Dendritic cell treated with granulocyte-macrophage colony-stimulating factor and Interleukin-4, amounts not matched to agents 40 ng/mL and 50 ng/mL, for 4 days (primary cell): Measurements from ENCODE around the gene SAMD4A.
A peak's percentile ranks its signal among the peaks of the same experiment; 100 is the strongest.

ENCODE experiments used
- H3K27ac Mint-ChIP-seq: one replicate; pipeline ENCODE4 v1.8.0; 2022; ENCODE audit warnings: mild to moderate bottlenecking, mixed read lengths
- H3K27me3 Mint-ChIP-seq: one replicate; pipeline ENCODE4 v1.8.0; 2022; ENCODE audit warnings: mild to moderate bottlenecking, mixed read lengths
- H3K36me3 Mint-ChIP-seq: one replicate; pipeline ENCODE4 v1.8.0; 2022; ENCODE audit warnings: low read depth, mixed read lengths
- H3K4me1 Mint-ChIP-seq: one replicate; pipeline ENCODE4 v1.8.0; 2022; ENCODE audit warnings: low read depth, mixed read lengths
- H3K4me3 Mint-ChIP-seq: one replicate; pipeline ENCODE4 v1.8.0; 2022; ENCODE audit warnings: mild to moderate bottlenecking, moderate library complexity, mixed read lengths
- H3K9me3 Mint-ChIP-seq: one replicate; pipeline ENCODE4 v1.8.0; 2022; ENCODE audit warnings: mixed read lengths
- intact Hi-C: fragments of 100-400 bp; cut with micrococcal nuclease; formaldehyde crosslinking; loops from one replicate; pipeline ENCODE4 v1.15.0; 2022

SAMD4A gene, protein sequence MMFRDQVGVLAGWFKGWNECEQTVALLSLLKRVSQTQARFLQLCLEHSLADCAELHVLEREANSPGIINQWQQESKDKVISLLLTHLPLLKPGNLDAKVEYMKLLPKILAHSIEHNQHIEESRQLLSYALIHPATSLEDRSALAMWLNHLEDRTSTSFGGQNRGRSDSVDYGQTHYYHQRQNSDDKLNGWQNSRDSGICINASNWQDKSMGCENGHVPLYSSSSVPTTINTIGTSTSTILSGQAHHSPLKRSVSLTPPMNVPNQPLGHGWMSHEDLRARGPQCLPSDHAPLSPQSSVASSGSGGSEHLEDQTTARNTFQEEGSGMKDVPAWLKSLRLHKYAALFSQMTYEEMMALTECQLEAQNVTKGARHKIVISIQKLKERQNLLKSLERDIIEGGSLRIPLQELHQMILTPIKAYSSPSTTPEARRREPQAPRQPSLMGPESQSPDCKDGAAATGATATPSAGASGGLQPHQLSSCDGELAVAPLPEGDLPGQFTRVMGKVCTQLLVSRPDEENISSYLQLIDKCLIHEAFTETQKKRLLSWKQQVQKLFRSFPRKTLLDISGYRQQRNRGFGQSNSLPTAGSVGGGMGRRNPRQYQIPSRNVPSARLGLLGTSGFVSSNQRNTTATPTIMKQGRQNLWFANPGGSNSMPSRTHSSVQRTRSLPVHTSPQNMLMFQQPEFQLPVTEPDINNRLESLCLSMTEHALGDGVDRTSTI

DNA sequence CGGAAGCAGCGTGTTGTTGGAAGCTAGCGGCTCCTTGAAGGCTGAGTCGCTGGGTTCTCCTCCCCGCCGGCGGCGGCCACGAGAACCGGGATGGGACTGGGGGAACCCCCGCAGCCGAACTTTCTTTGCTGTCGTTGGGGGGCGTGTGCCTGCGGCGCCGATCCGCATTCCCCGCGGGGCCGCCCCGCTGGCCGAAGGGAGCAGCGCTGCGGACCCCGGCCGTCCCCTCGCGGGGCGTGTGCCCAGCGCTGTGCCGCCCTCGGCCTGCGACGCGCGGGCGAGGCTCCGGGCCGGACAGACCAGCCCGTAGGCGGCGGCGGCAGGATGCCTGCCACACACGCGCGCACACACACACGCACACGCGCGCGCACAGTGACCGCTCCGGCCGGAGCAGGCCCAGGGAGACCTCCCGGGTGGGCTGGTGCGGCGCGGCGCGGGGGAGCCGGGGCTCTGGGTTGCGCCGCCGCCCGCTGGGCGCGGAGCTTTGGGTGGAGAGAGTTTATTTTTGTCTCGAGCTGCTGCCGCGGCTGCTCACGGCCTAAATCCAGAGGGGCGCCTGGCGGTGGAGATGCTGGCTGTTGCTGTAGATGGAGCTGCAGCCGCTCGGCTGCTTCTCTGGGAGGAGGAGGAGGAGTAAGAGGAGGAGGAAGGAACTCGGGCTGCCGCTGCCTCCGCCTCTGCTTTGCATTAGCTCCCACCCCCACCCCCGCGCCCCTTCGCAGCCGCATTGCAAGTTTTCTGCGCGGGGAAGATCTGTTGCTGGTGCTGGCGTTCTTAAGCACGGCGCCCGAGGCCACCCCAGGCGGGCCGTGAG is at the start of gene SAMD4A:
TSS of gene SAMD4A (plus strand) at position 719 of the 814 bp plus-strand sequence. CDS start 789 bp downstream, outside the sequence.
- H3K4me1 Mint-ChIP-seq = peaks cover 22% of the 10 kb centered on the region
- intact Hi-C loops = loop anchor here (5.0 kb wide), 1 partner anchor 76 kb away; no protein-coding TSS in a partner anchor
- peak within 1 kb of the TSS; percentile 91 for H3K4me3 Mint-ChIP-seq
- peak within 1 kb of the TSS; percentile 83 for H3K27ac Mint-ChIP-seq
- peaks cover 48% of the 10 kb centered on the region for H3K27me3 Mint-ChIP-seq
- H3K36me3 Mint-ChIP-seq = no peaks in the 10 kb centered on the region
- no peaks in the 10 kb centered on the region for H3K9me3 Mint-ChIP-seq

DNA sequence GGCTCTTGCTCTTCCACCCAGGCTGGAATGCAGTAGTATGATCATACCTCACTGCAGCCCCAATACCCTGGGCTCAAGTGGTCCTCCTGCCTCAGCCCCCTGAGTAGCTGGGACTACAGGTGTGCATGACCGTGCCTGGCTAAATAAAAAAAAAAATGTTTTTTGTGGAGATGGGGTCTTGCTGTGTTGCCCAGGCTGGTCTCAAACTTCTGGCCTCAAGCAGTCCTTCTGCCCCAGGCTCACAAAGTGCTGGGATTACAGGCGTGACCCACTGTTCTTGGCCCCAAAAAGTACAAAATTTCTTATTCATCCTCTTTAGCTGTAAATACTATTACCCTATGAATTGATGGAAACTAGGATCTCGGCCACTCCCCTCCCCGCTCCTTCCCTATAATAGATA is 42.5 kb upstream of the SAMD4A start:
- no peaks in the 10 kb centered on the region for H3K4me1 Mint-ChIP-seq
- H3K9me3 Mint-ChIP-seq = no peaks in the 10 kb centered on the region
- no peak overlapping the region for H3K27ac Mint-ChIP-seq
- intact Hi-C loops = no loop called here
- no peaks in the 10 kb centered on the region for H3K27me3 Mint-ChIP-seq
- no peak overlapping the region for H3K4me3 Mint-ChIP-seq
- H3K36me3 Mint-ChIP-seq = peaks cover 48% of the 10 kb centered on the region

DNA sequence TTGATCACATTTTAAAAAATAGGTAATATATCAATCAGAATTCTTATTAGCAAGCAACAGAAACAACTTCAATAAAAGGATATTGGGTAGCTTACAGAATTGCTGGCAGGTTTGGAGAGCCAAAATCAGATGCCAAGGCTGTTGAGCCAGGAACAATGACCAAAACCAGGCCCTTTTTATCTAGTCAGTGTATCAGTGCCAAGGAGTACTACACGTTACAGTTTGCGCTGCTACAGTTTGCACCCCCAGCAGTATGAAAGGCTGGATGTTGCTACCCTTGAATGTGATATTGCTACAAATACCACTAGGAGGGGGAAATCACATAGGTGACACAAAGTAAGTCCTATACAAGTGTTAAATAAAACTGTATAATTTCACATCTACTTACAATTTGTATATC is 38.0 kb upstream of the SAMD4A start:
- intact Hi-C loops = no loop called here
- H3K27me3 Mint-ChIP-seq = no peaks in the 10 kb centered on the region
- peaks cover 10% of the 10 kb centered on the region for H3K4me1 Mint-ChIP-seq
- H3K36me3 Mint-ChIP-seq = peaks cover 44% of the 10 kb centered on the region
- H3K9me3 Mint-ChIP-seq = no peaks in the 10 kb centered on the region
- no peak overlapping the region for H3K27ac Mint-ChIP-seq
- H3K4me3 Mint-ChIP-seq = no peak overlapping the region

DNA sequence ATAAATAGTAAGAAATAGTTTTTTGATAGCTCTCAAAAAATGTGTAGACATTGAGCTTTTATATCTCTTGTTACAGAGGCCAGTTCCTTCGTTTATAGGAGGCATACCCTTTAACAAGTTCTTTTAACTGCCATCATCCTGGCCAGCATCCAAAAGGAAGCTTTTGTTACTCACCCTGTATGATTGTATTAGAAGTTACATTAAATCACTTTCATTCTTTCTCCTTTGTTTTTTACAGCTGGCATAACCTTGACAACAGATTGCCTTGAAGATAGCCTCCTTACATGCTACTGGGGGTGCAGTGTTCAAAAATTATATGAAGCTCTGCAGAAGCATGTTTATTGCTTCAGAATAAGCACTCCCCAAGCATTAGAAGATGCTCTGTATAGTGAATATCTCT is 37.1 kb upstream of the SAMD4A start:
- peaks cover 10% of the 10 kb centered on the region for H3K4me1 Mint-ChIP-seq
- no peak overlapping the region for H3K27ac Mint-ChIP-seq
- no peaks in the 10 kb centered on the region for H3K9me3 Mint-ChIP-seq
- H3K27me3 Mint-ChIP-seq = no peaks in the 10 kb centered on the region
- intact Hi-C loops = no loop called here
- no peak overlapping the region for H3K4me3 Mint-ChIP-seq
- H3K36me3 Mint-ChIP-seq = peaks cover 41% of the 10 kb centered on the region

DNA sequence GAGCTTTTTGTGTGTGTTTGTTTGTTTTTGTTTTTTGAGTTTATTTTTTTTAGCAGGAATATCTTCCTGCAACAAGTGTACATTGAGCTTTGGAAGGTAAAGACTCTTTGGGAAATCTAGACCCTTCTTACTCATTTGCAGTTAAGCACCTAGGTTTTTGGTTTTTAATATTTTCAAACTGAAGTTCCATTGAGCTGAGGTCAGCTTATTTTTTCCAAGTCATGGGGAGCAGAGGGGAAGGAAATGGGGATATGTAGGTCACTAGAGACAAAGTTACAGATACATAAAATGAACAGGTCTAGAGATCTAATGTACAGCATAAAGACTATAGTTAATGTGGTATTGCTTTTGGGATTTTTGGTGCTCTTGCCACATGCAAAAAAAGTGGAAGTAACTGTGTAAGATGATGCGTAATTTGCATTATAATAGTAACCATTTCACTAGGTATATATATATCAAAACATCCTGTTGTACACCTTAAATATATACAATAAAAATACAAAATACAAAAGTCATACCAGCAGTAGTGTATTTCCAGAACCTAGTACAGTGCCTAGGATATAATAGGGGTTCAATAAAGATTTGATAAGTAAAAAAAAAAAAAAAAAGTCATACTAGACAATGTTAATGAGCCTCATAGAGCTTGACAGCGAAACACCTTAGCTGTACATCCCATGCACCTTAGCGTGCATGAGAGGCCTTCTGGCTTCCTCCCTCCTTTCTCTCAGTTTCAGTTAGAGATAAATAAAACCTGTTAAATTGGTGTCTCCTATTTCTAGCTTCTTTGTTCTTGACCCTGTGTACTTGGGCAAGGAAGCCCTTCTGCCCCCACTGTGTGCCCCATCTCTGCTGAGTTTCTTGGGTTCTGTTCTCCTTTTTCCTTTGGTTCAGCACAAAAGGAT is 34.6 kb upstream of the SAMD4A start:
- H3K27ac Mint-ChIP-seq = no peak overlapping the region
- H3K9me3 Mint-ChIP-seq = no peaks in the 10 kb centered on the region
- H3K36me3 Mint-ChIP-seq = peaks cover 33% of the 10 kb centered on the region
- no peak overlapping the region for H3K4me3 Mint-ChIP-seq
- intact Hi-C loops = no loop called here
- no peaks in the 10 kb centered on the region for H3K27me3 Mint-ChIP-seq
- peaks cover 10% of the 10 kb centered on the region for H3K4me1 Mint-ChIP-seq

DNA sequence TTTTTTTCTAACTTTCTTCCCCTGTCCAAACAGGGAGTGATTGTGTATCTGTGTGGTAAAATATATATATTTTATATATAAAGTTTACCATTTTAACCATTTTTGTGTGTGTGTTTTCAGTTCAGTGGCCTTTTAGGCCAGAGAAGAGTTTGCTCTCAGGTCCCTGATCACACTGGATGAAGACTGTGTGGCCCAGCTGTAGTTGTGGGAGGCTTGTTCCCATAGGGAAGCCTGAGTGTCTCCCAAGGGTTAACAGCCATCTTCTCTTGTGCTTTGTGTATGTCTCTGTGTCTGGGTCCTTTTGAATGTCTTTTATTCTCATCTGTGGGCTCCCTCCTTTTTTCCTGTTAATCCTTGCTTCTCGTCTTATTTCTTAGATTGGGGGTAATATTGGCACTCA is 33.8 kb upstream of the SAMD4A start:
- Mint-ChIP-seq H3K36me3 (peaks cover 33% of the 10 kb centered on the region), H3K27me3 (no peaks in the 10 kb centered on the region), H3K27ac (no peak overlapping the region), H3K9me3 (no peaks in the 10 kb centered on the region), H3K4me3 (no peak overlapping the region), H3K4me1 (peaks cover 10% of the 10 kb centered on the region)
- intact Hi-C loops = no loop called here

DNA sequence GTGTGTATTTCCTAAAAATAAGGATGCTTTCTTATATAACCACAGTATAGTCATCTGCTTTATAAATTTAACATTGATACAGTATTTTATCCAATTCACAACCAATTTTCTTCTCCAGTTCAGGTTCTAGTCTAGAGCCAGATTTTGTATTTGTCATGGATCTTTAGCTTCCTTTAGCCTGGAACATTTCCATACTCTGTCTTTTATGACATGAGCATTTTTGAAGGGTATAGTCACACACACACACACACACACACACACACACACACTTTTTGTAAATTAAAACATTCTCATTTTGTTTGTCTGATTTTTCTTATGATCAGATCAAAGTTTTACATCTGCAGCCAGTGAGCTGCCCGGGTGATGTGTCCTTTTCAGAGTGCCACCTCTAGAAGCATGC is 31.8 kb upstream of the SAMD4A start:
- no peaks in the 10 kb centered on the region for H3K27me3 Mint-ChIP-seq
- peaks cover 44% of the 10 kb centered on the region for H3K36me3 Mint-ChIP-seq
- H3K4me3 Mint-ChIP-seq = no peak overlapping the region
- intact Hi-C loops = no loop called here
- no peaks in the 10 kb centered on the region for H3K9me3 Mint-ChIP-seq
- no peak overlapping the region for H3K27ac Mint-ChIP-seq
- H3K4me1 Mint-ChIP-seq = peaks cover 10% of the 10 kb centered on the region

DNA sequence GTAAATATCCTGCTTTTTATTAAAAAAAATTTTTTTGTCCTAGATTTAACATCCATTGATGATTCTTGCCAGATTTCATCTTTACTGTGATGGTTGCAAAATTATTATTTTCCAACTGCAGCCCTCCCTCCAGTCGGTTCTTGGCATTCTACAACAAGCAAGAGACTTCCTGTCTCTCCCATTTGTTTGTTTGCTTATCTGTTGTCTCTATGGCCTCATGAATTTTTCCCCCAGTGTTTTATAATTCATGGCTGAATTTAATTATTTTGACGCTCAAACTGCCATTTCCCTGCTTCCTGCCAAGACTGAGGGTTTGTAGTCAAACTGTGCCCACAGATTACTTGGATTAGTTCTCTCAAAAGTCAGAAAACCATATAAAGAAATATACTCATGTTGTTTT is 31.3 kb upstream of the SAMD4A start:
- no peaks in the 10 kb centered on the region for H3K9me3 Mint-ChIP-seq
- intact Hi-C loops = no loop called here
- no peaks in the 10 kb centered on the region for H3K27me3 Mint-ChIP-seq
- H3K36me3 Mint-ChIP-seq = peaks cover 47% of the 10 kb centered on the region
- no peak overlapping the region for H3K27ac Mint-ChIP-seq
- peaks cover 10% of the 10 kb centered on the region for H3K4me1 Mint-ChIP-seq
- H3K4me3 Mint-ChIP-seq = no peak overlapping the region

DNA sequence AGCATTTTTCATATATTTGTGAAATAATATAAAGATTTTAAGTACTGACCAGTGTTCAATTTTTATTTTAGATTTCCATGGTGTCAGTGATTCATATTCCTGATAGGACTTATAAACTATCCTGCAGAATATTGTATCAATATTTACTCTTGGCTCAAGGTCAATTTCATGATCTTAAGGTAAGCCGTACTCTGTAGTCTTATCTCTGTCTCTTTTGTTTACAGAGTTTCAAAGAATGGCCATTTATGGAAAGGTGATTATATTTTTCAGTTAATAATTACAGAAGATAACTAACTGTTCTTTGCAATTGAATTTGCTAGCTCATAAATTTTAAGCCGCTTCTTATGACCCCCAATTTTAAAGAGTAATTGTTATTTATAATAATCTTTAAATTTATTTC is 29.3 kb upstream of the SAMD4A start:
- Mint-ChIP-seq H3K4me3 (no peak overlapping the region), H3K27me3 (no peaks in the 10 kb centered on the region), H3K4me1 (peaks cover 4% of the 10 kb centered on the region), H3K36me3 (peaks cover 39% of the 10 kb centered on the region), H3K27ac (no peak overlapping the region), H3K9me3 (no peaks in the 10 kb centered on the region)
- intact Hi-C loops = no loop called here

DNA sequence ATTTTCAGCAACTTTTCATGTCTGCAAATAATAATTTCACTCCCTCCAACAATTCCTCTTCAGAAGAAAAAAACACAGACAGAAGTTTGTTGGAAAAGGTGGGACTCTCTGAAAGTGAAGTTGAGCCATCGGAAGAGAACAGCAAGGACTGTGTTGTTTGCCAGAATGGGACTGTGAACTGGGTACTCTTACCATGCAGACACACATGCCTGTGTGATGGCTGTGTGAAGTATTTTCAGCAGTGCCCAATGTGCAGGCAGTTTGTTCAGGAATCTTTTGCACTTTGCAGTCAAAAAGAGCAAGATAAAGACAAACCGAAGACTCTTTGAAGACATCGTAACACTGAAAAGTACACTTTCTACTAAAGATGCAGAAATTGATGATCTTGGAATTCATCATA is 28.9 kb upstream of the SAMD4A start:
- Mint-ChIP-seq H3K4me1 (no peaks in the 10 kb centered on the region), H3K9me3 (no peaks in the 10 kb centered on the region), H3K4me3 (no peak overlapping the region), H3K27me3 (no peaks in the 10 kb centered on the region), H3K36me3 (peaks cover 35% of the 10 kb centered on the region), H3K27ac (no peak overlapping the region)
- intact Hi-C loops = no loop called here

DNA sequence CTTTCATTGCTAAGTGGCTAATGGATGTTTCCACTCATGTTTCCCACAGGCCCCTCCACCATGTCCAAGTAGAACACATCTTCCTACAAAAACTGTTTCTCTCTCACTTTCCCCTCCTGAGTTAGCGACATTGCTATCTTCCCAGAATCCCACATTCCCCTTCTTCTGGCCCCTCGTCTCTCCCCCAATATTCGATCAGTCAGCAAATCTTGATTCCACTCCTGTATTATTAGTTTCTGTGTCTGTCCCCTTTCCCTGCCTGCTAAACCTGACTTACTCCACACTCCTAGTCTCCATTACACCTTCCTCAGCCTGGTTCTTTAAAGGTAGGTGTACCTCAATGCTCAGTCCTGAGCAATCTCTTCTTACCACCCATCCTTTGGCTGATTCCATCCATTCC is 19.3 kb upstream of the SAMD4A start:
- no peaks in the 10 kb centered on the region for H3K36me3 Mint-ChIP-seq
- no peaks in the 10 kb centered on the region for H3K4me1 Mint-ChIP-seq
- peaks cover 2% of the 10 kb centered on the region for H3K27me3 Mint-ChIP-seq
- H3K27ac Mint-ChIP-seq = no peak overlapping the region
- H3K9me3 Mint-ChIP-seq = no peaks in the 10 kb centered on the region
- no peak overlapping the region for H3K4me3 Mint-ChIP-seq
- intact Hi-C loops = no loop called here

DNA sequence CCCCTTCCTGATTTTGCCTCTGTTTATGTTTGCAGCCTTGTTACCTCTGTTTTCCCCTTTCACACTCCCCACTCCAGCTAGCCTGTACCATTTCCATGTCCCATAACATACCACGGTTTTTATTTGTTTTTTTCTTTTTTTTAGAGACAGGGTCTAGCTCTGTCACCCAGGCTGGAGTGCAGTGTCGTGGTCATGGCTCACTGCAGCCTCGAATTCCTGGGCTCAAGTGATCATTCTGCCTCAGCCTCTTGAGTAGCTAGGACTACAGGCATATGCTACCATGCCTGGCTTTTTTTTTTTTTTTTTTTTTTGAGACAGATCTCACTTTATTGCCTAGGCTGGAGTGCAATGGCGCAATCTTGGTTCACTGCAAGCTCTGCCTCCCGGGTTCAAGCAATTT is 18.4 kb upstream of the SAMD4A start:
- H3K4me1 Mint-ChIP-seq = no peaks in the 10 kb centered on the region
- intact Hi-C loops = no loop called here
- peaks cover 2% of the 10 kb centered on the region for H3K27me3 Mint-ChIP-seq
- H3K4me3 Mint-ChIP-seq = no peak overlapping the region
- no peaks in the 10 kb centered on the region for H3K9me3 Mint-ChIP-seq
- no peaks in the 10 kb centered on the region for H3K36me3 Mint-ChIP-seq
- H3K27ac Mint-ChIP-seq = no peak overlapping the region

DNA sequence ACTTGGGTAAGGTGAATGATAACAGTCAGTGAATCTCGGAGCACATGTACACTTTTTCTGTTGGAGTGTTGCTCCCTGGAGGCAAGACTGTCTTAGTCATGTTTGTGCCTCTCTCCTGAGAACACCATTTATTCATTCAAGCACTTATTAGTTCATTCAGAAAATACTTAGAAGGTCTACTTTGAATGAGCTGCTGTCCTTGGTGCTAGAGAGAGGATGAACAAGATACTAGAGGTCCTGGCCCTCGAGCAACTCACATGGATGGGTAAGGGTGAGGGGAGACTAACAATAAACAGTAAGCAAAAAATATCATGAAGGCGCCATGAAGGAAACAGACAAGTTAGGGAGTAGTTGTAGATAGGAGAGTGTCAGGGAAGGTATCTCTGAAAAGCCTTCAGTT is 17.1 kb upstream of the SAMD4A start:
- H3K27ac Mint-ChIP-seq = no peak overlapping the region
- no peak overlapping the region for H3K4me3 Mint-ChIP-seq
- intact Hi-C loops = no loop called here
- no peaks in the 10 kb centered on the region for H3K4me1 Mint-ChIP-seq
- peaks cover 2% of the 10 kb centered on the region for H3K27me3 Mint-ChIP-seq
- H3K36me3 Mint-ChIP-seq = no peaks in the 10 kb centered on the region
- no peaks in the 10 kb centered on the region for H3K9me3 Mint-ChIP-seq
